ENCODE measurements around the gene ZKSCAN8. TPM values are rescaled to one million over a fixed set of nuclear protein-coding genes. Genes with fewer than 3 reads are reported as not detected.

Gene ZKSCAN8
- total RNA-seq, 1 experiment from 2014 or later: 20.6 TPM

DNA sequence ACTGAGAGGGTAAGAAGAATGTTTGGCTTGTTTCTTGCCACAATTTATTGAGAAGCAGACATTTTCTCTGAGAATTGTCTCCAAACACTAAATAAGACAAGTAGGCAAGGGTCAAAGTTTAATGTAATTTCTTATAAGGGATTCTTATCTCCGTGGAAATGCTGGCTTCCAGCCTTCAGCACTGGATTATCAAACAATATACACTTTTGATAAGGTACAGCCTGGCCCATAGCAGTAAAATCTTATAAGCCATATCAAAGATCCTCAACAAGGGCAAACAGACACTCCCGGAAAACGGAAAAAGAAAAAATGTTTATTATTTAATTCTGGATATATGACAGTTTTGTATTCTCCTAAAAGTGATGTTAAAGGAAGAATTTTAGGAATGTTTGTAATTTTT is 64.8 kb downstream of the ZKSCAN8 start:
- DNase-seq (ENCODE audit: low read depth): no peak

GRCh38 chr6:28206928-28207509 is 65.3 kb downstream of the ZKSCAN8 start:
- DNase-seq (ENCODE audit: low read depth): no peak

DNA sequence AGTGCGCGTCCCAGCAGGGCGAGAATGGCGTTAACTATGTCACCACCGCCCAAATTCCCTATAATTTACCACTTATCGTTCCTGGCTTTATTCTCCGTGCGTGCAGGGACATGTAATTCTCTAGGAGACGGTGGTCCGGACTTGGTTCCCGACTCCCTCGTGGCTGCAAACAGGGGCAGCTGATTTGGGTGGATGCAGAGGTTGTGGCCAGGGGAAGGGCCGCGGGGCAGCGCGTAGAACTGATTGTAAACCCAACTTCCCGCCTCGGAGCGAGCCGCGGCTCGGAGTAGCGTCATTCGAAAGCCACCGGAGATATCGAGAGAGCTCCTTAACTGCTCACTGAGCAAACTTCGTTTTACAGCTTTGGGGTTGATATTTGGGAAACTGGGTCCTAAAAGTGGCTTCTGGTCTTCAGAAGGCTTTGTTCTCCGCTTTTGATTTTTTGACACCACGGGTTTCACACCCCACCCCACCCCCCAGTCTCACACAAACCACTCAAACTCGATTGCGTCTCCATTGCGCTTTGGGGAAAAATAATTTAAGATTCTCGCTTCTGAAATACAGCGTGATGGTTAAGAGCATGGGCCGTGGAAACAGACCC is 65.9 kb downstream of the ZKSCAN8 start:
- DNase-seq (ENCODE audit: low read depth): no peak

GRCh38 chr6:28208111-28208659 is 66.5 kb downstream of the ZKSCAN8 start:
- no peak for DNase-seq (ENCODE audit: low read depth)

Other genes with a start within 250 kb of the ZKSCAN8 start
- gene OR2B2, start 229.5 kb upstream of the ZKSCAN8 start, total RNA-seq (2014; rRNA removed; shearing (Covaris generic)): not detected in 2 replicates
- 0.15 and 0.27 TPM in 2 replicates for gene OR2B6, start 184.6 kb upstream of the ZKSCAN8 start, total RNA-seq (2014; rRNA removed; shearing (Covaris generic))
- gene ZNF165, start 61.3 kb upstream of the ZKSCAN8 start, total RNA-seq (2014; rRNA removed; shearing (Covaris generic)): 0.89 and 1.6 TPM in 2 replicates
- 1.9 and 7.8 TPM in 2 replicates for gene ZSCAN16, start 17.3 kb upstream of the ZKSCAN8 start, total RNA-seq (2014; rRNA removed; shearing (Covaris generic))
- 18.1 and 26.9 TPM in 2 replicates for gene ZSCAN9, start 83.4 kb downstream of the ZKSCAN8 start, total RNA-seq (2014; rRNA removed; shearing (Covaris generic))
- gene ZKSCAN4, start 110.4 kb downstream of the ZKSCAN8 start, total RNA-seq (2014; rRNA removed; shearing (Covaris generic)): 3.7 and 11.5 TPM in 2 replicates
- not detected in 2 replicates for gene NKAPL, start 117.4 kb downstream of the ZKSCAN8 start, total RNA-seq (2014; rRNA removed; shearing (Covaris generic))
- 18.0 and 30.6 TPM in 2 replicates for gene ZSCAN26, start 125.3 kb downstream of the ZKSCAN8 start, total RNA-seq (2014; rRNA removed; shearing (Covaris generic))
- gene PGBD1, start 139.7 kb downstream of the ZKSCAN8 start, total RNA-seq (2014; rRNA removed; shearing (Covaris generic)): 10.5 and 11.9 TPM in 2 replicates
- 19.7 and 20.4 TPM in 2 replicates for gene ZSCAN31, start 194.3 kb downstream of the ZKSCAN8 start, total RNA-seq (2014; rRNA removed; shearing (Covaris generic))
- 4.6 and 8.1 TPM in 2 replicates for gene ZKSCAN3, start 208.1 kb downstream of the ZKSCAN8 start, total RNA-seq (2014; rRNA removed; shearing (Covaris generic))